ENCODE results near the gene MGP.

The MGP gene

DNA sequence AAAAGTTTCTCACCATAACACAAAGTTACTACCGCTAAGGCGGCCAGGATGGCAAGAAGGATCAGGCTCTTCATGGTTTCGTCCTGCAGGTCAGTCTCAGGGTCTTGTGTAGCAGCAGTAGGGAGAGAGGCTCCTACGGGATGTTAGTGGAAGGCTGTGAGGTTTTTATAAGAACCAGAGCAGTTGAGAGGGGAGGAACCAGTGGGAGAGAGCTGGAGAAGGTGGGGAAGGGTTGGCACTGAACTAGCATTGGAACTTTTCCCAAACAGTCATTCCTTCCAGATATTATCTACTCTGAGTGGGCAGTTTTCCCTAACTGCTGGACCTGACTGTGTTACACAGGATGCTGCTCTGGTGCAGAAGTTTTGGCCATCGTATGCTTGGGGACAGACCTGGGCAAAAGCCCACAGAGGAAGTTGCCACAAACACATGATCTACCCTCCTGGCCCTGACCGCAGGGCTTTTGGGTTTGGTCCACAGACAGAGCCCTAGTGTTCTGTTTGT, at the start of gene MGP:
MGP (minus strand) TSS at position 137 of the 504 bp plus-strand sequence; CDS start at position 74, 63 bp downstream.
- DNase-seq (ENCODE audit: low read depth in 1 of 2, low spot score in 1 of 2), result no peak

DNA sequence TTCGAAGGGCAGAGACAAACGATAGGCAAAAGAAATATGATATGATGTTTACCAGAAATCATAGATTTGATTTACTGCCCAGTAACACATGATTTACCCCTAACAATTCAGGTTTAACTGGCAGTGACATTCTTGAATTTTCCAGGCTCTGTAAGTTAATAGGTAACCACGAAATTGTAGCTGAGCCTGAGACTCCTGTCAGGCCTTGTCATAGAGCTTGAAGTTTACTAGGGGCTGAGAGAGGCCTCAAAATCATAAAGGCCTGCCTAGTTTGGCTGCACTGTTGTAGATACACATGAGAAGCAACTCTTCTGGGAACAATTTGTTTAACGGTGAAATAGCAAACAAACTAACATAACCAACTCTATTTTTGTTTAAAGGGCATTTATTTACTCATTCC, 49.4 kb upstream of the MGP start:
- DNase-seq (ENCODE audit: low read depth in 1 of 2, low spot score in 1 of 2), result no peak

DNA sequence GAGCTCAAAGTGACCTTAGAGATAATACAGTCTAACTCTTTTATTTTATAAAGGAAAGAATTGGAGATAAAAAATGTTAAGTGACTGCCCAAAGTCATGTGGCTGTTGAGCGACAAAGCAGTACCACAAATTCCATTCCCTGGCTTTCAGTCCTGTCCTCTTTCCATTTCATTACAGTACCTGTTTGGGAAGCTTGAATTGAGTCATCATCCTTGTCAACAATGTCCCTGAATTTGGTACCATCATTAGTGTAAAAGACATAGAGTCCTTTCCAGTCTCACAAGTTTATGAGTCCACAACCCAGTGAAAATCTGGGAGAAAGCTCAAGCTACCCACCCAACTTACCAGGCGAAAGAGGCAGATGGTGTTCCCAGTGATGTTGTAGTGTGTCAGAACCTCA, 48.9 kb upstream of the MGP start:
- no peak for DNase-seq (ENCODE audit: low read depth in 1 of 2, low spot score in 1 of 2)

DNA sequence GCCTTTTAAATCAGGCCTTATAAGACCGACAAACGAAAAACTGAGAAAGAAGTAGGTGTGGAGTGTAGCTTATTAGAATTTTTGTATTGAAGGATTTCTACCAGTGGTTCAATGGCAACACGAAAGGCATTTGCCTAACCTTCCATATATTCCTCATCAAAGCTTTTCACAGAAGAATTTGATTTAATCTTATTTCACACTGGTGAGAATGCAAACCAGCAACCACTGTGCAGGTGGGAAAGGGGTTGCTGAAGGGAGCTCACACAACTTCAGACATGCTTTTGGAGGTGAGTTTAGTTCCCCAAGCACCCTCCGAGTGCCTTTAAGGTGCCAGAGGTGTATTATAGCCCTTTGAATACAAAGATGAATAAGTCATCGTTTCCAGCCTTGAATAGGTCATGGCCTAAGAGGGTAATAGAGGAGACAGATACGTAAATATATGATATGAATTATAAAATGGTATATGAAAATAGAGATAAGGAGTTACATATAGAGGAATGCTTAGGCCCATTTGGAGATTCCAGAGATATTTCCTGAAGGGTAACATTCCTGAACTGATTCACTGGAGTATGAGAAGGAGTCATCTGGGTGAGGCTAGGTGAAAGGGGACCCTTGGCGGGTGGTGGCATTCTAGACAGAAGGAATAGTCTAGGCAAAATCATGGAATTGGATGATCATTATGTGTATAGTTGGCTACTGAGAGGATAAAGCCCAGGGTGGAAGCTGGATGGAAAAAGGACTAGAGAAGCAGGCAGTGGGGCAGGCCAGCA, 46.3 kb upstream of the MGP start:
- DNase-seq (ENCODE audit: low read depth in 1 of 2, low spot score in 1 of 2), result no peak

DNA sequence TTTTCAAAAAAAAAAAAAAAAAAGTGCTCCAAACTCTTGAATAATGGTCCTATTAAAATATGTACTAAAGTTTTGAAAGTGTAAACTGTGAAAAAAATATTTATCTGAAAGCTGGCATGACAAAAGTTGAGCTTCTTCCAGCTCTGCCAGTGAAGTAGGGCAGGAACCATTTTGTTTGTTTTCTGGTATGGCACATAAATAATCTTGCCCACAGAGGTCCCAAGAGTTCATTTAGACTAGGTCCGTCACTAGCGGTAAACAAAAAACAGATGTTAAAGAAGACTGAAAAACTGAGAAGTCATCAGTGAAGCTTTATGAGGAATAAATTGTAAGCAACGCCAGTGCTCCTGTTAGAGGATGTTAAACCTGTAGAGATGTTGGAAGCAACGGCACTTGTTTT, 45.7 kb upstream of the MGP start:
- no peak for DNase-seq (ENCODE audit: low read depth in 1 of 2, low spot score in 1 of 2)

DNA sequence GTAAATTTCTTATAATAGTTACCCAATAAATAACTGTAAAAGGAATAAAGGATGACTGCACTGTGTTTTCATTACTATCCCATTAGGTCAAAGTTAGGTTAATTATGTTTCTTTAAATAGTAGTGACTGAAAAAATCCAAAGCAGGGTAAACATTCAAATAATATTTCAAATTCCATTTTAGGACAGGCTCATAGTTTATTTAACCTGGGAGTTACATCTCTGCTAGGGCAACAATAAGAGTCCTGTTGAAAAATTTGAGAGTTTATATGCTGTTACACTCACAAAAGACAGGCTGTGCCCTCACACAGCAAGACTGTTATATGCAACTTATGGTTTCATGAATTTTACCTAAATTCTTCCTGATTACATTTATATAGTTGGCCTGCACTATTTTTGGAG, 44.6 kb upstream of the MGP start:
- no peak for DNase-seq (ENCODE audit: low read depth in 1 of 2, low spot score in 1 of 2)

DNA sequence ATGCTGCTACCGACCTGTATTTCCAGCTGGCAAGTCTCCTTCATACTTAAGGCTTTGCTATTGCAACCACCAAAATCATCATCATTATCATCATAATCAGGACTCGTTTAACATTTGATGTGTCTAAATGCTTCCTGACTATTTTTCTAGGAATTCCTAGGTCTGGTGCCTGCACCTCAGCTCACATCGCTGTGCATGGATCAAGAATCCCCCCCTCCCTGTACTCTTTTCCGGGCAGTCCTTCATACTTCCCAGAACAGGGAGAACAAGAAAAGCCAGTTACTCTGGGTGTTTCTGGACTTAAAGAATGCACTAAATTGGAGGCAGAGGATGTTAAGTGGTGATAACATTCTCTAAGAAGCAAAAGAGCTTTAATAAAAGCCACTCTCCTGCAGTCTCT, 43.3 kb upstream of the MGP start:
- no peak for DNase-seq (ENCODE audit: low read depth in 1 of 2, low spot score in 1 of 2)

DNA sequence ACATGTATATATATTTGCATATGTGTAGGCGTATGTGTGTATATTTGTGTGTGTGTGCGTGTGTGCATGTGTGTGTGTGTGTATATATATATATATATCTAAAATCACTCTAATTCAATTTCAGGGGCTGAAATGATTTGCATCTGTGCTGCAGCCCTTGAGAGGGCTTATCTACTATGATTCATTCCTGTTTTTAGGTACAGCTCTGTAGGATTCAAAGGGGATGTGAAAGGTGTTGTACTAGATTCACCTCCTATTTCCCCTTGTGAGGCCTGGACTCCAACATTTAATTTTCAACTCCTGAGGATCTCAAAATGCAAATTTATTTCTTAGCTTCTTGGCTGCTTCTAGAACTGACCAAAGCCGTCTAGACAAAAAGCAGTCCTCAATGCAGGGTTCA, 41.6 kb upstream of the MGP start:
- DNase-seq (ENCODE audit: low read depth in 1 of 2, low spot score in 1 of 2), result no peak

DNA sequence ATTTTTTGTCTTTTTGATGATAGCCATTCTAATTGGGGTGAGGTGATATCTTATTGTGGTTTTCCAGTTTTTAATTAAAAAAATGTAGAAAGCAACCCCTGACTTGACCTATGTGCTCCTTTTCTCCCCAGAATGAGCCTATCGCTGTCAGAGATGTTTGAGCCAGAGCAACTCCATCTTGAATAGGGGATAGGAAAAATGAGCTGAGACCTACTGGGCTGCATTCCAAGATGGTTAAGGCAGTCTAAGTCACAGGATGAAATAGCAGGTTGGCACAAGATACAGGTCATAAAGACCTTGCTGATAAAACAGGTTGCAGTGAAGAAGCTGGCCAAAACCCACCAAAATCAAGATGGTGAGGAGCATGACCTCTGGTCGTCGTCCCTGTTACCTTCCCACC, 38.9 kb upstream of the MGP start:
- DNase-seq (ENCODE audit: low read depth in 1 of 2, low spot score in 1 of 2), result no peak

DNA sequence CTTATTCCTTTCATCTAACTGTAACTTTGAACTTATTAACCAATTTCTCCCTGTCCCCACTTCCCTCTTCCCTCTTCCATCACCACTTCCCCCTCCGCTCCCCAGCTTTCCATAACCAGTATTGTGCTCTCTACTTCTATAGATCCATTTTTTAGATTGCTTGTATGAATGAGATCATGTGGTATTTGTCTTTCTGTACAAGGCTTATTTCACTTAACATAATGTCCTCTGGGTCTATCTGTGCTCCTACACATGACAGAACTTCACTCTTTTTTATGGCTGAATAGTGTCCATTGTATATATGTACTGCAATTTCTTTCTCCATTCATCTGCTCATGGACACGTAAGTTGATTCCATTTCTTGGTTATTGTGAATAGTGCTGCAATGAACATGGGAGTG, 38.3 kb upstream of the MGP start:
- no peak for DNase-seq (ENCODE audit: low read depth in 1 of 2, low spot score in 1 of 2)

DNA sequence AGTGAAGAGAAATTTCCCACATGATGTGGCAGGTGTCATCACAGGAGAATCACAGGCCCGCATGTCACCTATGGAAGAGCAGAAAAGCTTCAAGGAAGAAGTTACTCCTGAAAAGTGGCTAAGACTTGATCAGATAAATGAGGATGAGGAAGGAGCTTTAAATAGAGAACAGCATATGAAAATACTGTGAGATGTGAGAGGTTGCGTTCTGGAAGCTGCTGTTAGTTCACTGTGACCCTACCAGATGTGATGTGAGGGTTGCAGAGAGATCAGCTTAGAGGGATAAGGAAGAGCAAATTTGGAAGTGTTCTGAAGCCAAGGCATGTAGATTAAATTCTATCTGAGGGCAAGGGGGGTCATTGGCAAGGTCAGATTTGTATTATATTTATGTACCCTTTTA, 35.6 kb upstream of the MGP start:
- DNase-seq (ENCODE audit: low read depth in 1 of 2, low spot score in 1 of 2), result no peak

DNA sequence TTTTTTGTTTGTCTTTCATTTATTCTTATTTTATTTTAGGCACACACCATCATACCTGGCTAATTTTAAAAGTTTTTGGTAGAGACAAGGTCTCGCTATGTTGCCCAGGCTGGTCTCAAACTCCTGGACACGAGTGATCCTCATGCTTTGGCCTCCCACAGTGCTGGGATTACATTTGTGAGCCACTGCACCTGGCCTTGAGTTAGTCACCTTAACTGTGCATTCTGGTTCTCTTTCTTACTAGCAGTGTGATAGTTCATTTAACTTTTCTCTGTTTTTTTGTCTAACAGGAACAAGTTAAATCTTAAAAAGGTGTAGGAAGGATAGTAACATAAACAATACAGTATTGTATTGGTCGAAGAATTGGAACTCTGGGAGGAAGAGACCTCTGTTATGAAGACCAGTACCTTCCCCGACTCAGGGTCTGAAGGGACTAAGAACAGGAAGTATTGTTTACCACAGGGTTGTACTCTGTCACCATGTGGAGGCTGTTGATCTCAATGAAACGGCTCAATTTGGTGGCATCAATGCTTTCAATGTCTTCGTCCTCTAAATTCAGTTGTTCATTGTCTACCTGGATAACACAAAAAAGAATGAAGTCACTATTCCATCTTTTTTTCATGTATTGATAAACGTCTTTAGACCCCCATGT, 34.9 kb upstream of the MGP start:
- no peak for DNase-seq (ENCODE audit: low read depth in 1 of 2, low spot score in 1 of 2)

DNA sequence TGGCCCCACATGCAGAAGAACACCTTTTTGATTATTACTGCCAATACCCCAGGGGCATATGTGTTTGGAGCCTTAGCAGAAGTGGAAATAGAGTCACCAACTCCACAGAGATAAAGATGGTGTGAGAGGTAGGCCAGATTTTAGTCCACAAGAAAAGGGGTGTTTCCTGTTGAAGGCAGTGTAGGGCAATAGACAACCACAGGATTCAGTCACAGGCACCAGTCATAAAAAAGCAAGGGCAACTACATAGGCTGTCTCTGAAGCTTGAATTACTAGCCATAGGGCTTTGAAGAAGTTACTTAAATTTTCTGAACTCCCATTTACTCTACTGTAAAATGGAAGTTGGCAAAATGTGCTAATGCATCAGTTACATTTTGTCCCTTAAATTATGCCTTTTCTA, 33.8 kb upstream of the MGP start:
- DNase-seq (ENCODE audit: low read depth in 1 of 2, low spot score in 1 of 2), result no peak

DNA sequence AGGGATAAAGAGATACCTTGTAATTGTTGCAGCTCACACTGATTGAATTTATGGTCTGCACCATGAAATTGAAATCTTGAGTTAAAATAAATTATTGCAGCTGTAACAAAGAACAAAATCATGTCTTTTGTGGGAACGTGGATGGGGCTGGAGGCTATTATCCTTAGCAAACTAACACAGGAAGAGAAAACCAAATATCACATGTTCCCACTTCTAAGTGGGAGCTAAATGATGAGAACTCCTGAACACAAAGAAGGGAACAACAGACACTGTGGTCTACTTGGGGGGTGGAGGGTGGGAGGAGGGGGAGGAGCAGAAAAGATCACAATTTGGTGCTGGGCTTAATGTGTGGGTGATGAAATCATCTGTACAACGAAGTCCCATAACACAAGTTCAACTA, 30.1 kb upstream of the MGP start:
- DNase-seq (ENCODE audit: low read depth in 1 of 2, low spot score in 1 of 2), result no peak

DNA sequence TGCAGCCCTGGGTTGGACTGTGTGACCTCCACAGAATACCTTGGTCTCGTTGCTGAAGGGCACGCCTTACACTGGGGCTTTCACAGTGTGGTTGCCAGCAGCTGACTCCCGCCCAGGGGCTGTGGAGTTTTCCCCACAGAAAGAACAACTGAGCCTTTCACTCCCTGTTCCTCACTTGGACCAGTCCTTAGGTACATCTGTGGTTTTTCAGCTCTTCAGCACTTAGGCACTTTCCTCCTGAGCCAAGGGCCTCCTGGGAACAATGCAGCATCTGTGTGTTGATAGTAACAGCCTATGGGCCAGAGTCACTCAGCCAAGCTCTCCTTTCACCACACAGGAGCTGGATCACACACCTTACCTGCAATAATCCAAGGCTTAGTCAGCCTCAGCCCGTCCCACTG, 27.7 kb upstream of the MGP start:
- DNase-seq (ENCODE audit: low read depth in 1 of 2, low spot score in 1 of 2), result no peak

DNA sequence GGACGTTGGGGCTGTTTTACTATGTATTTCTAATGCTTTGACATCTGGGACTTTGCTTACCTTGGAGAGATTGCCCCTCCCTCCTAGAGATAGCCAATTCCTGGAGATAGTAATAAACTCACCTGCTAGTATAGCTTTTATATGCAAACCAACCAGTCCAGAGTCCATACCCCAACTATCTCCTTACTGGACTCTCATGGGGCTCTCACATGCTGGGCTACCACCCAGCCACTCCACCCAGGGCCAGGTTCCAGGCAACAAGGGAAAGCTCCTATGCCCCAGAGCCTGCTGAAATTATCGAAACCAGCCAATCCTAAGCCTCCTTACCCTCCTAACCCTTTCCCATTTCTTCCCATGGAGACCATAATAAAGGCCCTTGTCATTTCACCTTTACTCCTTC, 25.5 kb upstream of the MGP start:
- no peak for DNase-seq (ENCODE audit: low read depth in 1 of 2, low spot score in 1 of 2)

DNA sequence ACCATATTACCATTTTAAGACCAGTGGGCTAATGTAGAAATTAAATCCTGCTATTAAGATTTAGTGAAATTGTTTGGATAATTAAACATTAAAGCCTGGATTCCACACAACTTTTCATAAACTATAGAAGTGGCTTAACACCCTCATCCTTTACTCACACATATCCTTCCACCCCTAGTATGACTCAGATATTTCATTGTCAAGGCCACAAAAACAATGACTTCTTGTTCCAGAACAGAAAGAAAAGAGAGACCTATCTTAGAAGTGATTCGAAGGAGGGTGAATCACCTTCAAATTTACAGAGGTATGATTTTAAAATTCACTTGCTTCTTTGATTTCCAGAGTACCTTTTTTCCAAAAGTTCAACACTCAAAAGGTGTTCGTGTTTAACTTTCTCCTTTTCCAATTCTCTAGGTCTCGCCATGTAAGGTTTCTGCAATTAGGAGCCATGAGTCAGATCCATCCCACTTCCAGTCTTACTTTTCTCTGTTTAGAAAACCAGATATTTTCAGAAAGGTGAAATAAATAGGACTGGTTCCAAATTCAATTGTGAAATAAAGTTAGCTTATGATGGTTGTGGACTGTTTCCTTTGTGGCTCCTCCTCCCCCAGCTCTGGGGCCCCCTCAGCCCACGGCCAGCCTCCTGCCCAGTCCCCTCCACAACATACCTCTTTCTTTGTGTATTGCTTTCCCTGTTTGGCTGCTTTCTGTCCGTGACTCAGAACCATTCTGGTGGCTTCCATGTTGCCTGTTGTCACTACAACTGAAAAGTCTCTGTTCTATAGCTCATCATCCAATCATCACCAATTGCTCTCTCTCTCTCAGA, 24.6 kb upstream of the MGP start:
- peak in 1 of 2 donors; percentile 6 for DNase-seq (ENCODE audit: low read depth in 1 of 2, low spot score in 1 of 2)

DNA sequence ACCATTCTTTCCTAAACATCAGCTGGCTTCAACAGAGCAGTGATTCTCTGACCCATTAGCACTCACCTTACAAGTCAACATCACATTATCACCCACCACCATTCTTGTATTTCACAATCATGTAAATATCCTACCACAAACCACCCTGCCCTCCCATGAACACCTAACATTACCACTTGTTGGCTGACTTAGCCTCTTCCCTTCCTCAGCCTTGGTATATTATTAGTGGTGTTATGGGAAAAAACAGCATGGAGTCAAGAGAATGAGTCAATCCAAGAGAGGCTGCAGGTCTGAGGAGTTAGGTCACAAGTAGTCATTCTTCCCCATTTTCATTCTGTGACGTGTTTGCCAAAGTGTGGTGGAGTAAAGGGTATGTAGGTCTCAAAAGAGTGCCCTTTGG, 22.3 kb upstream of the MGP start:
- no peak for DNase-seq (ENCODE audit: low read depth in 1 of 2, low spot score in 1 of 2)

DNA sequence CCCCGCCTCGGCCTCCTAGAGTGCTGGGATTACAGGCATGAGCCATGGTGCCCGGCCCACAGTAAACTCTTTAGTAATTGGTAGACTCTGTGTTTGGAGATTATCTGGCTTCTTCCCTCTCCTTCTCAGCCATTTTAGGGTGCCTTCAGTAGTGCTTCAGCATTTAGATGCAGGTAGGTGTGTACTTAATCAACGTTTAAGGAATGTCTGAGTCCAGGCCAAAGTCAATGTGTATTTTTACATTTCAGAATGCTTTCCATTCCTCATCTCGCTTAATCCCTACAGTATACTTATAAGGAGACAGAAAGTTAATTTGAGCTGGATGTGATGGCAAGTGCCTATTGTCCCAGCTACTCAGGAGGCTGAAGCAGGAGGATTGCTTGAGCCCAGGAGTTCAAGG, 20.5 kb upstream of the MGP start:
- DNase-seq (ENCODE audit: low read depth in 1 of 2, low spot score in 1 of 2), result no peak

DNA sequence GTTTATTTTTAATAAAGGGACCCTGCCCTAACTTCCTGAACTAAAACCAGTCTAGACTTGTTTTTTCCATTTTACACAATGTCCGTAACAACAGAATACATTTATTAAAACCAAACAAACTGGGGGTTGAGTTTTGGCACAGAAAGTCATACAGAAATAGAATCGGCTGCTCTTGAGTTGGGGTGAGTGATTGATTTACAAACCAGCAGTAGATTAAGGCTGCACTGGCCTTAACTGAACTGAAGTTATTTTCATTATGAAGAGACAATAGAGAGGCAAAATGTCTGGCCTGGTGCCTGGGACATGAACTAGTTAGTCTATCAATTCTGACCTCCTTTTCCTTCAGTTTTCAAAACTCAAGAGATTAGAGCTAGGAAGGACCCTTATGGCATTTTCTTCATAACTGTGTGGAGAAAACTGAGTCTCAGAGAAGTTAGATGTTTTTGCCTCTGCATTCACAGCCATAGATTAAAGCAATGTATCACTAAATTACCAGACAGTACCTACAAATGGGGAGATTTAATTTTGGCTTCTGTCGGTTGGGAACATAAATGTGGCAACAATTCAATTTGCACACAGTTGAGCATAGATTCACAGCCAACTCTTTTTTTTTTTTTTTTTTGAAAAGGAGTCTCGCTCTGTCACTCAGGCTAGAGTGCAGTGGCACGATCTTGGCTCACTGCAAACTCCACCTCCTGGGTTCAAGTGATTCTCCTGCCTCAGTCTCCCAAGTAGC, 19.8 kb upstream of the MGP start:
- DNase-seq (ENCODE audit: low read depth in 1 of 2, low spot score in 1 of 2), result no peak

DNA sequence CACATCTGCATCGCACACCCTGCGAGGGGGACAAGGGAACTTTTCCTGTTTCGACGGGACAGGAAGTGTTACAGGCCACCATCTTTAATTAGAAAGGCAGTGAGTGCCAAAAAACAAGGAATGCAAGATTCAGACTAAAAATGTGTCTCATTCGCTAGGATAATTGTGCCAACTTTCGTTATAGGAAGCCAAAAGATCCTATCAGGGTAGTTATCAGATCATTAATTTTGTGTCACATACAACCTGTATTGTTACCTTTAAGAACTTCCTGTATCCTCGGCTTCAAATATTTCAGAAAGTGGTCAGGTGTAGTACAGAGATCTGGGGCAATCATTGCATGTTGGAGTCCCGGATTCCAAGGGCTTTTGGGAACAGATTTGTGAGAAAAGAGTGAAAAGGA, 19.2 kb upstream of the MGP start:
- DNase-seq (ENCODE audit: low read depth in 1 of 2, low spot score in 1 of 2), result no peak

Measured in activated CD4-positive, alpha-beta T cell treated with anti-CD3 and anti-CD28 coated beads, Interleukin-2, amount 50 U/mL, for 24 hours (primary cell).